Neural progenitor cell (in vitro differentiated cells): ENCODE data around the gene ZDBF2. TPM values are rescaled to one million over a fixed set of nuclear protein-coding genes. Genes with fewer than 3 reads are reported as not detected.

Experiments
- DNase-seq: peaks from one replicate; pipeline ENCODE4 v3.0.0-alpha.2; 2016; ENCODE audit warnings: low spot score
- H2AFZ ChIP-seq: fragments of 200-600 bp; sonication (generic); replicated peaks from 2 replicates; pipeline ENCODE4 v1.6.1; 2016; ENCODE audit warnings: antibody characterized with exemption
- H3F3A ChIP-seq: fragments of 200-600 bp; sonication (generic); 2 replicates; pipeline ENCODE4 v1.6.1; 2016; ENCODE audit warnings: antibody characterized with exemption, low read depth
- H3K27ac ChIP-seq: fragments of 200-600 bp; sonication (generic); 2 replicates; pipeline ENCODE4 v1.5.1; 2016; ENCODE audit warnings: mild to moderate bottlenecking
- H3K27me3 ChIP-seq: fragments of 200-600 bp; sonication (generic); 2 replicates; pipeline ENCODE4 v1.6.1; 2016; ENCODE audit warnings: mild to moderate bottlenecking, moderate library complexity
- H3K36me3 ChIP-seq: fragments of 200-600 bp; sonication (generic); 2 replicates; pipeline ENCODE4 v1.5.1; 2016
- H3K4me1 ChIP-seq: fragments of 200-600 bp; sonication (generic); 2 replicates; pipeline ENCODE4 v1.6.1; 2016; ENCODE audit warnings: mixed run types
- H3K4me2 ChIP-seq: fragments of 200-600 bp; sonication (generic); 2 replicates; pipeline ENCODE4 v1.6.1; 2016
- H3K4me3 ChIP-seq: fragments of 200-600 bp; sonication (generic); 2 replicates; pipeline ENCODE4 v1.5.1; 2016
- H3K79me2 ChIP-seq: fragments of 200-600 bp; sonication (generic); 2 replicates; pipeline ENCODE4 v1.6.1; 2016; ENCODE audit warnings: low read depth
- H3K9ac ChIP-seq: fragments of 200-600 bp; sonication (generic); 2 replicates; pipeline ENCODE4 v1.6.1; 2016
- H3K9me3 ChIP-seq: fragments of 200-600 bp; sonication (generic); 2 replicates; pipeline ENCODE4 v1.5.1; 2016; ENCODE audit warnings: low read depth
- H4K20me1 ChIP-seq: fragments of 200-600 bp; sonication (generic); 2 replicates; pipeline ENCODE4 v1.6.1; 2016; ENCODE audit warnings: low read depth
- H3K27ac Mint-ChIP-seq: 3 replicates; pipeline ENCODE4 v1.8.0; 2021; ENCODE audit warnings: mixed read lengths
- H3K27me3 Mint-ChIP-seq: 2 replicates; pipeline ENCODE4 v1.8.0; 2022; ENCODE audit warnings: low read depth, mild to moderate bottlenecking, inconsistent platforms, moderate library complexity, mixed read lengths; ENCODE audit not compliant: insufficient read depth
- H3K36me3 Mint-ChIP-seq: 3 replicates; pipeline ENCODE4 v1.8.0; 2021; ENCODE audit warnings: mixed read lengths
- H3K4me1 Mint-ChIP-seq: 3 replicates; pipeline ENCODE4 v1.8.0; 2021; ENCODE audit warnings: mixed read lengths
- H3K4me3 Mint-ChIP-seq: 3 replicates; pipeline ENCODE4 v1.8.0; 2021; ENCODE audit warnings: mild to moderate bottlenecking, moderate library complexity, mixed read lengths
- H3K9me3 Mint-ChIP-seq: 3 replicates; pipeline ENCODE4 v1.8.0; 2020; ENCODE audit warnings: mixed read lengths
- CTCF ChIP-seq: fragments of 200-600 bp; sonication (generic); IDR thresholded peaks from 2 replicates; pipeline ENCODE4 v1.5.1; 2017; ENCODE audit warnings: antibody characterized with exemption, mild to moderate bottlenecking
- EZH2 ChIP-seq: fragments of 200-600 bp; sonication (generic); IDR thresholded peaks from 2 replicates; pipeline ENCODE4 v1.6.1; 2017; ENCODE audit warnings: antibody characterized with exemption, mild to moderate bottlenecking, moderate library complexity
- EZH2phosphoT487 ChIP-seq: fragments of 200-600 bp; sonication (generic); IDR thresholded peaks from 2 replicates; pipeline ENCODE4 v1.6.1; 2017; ENCODE audit warnings: antibody characterized with exemption
- total RNA-seq: library from RNA; depleted of rRNA; stranded (reverse); fragments of >200 nt; gene quantifications from 2 replicates; pipeline ENCODE4 v1.2.3, GENCODE V29; 2015; ENCODE audit warnings: low replicate concordance

Gene ZDBF2
- total RNA-seq, 1 donor from 2014 or later = 83.6 TPM

- Mint-ChIP-seq H3K27ac (no peak overlapping the region), H3K4me1 (peaks cover 20% of the 10 kb centered on the region), H3K36me3 (no peaks in the 10 kb centered on the region), H3K27me3 (peaks cover 3% of the 10 kb centered on the region), H3K9me3 (peaks cover 6% of the 10 kb centered on the region), H3K4me3 (no peak overlapping the region)
- DNase-seq = no peak
- TF ChIP-seq EZH2phosphoT487 = no peak
- TF ChIP-seq EZH2 = no peak
- TF ChIP-seq CTCF = peak; percentile 46
- H3K4me1 ChIP-seq = peaks cover 30% of the 10 kb centered on the region
- H3K9me3 ChIP-seq = no peaks in the 10 kb centered on the region
- no peak overlapping the region for H3K4me3 ChIP-seq
- H3F3A ChIP-seq = peaks cover 53% of the 10 kb centered on the region
- no peaks in the 10 kb centered on the region for H3K79me2 ChIP-seq
- peak overlapping the region; percentile 46 for H3K4me2 ChIP-seq
- no peaks in the 10 kb centered on the region for H4K20me1 ChIP-seq
- H3K27ac ChIP-seq = no peak overlapping the region
- no peak overlapping the region for H2AFZ ChIP-seq
- peaks cover 100% of the 10 kb centered on the region for H3K27me3 ChIP-seq
- H3K9ac ChIP-seq = no peak overlapping the region
- no peaks in the 10 kb centered on the region for H3K36me3 ChIP-seq
Measured at GRCh38 chr2:206260188-206261012, 14.1 kb upstream of the ZDBF2 start.

- Histone ChIP-seq H3K36me3 (no peaks in the 10 kb centered on the region), H3K27ac (no peak overlapping the region), H3K4me1 (peaks cover 15% of the 10 kb centered on the region), H3K4me2 (no peak overlapping the region), H3K9me3 (no peaks in the 10 kb centered on the region), H3F3A (peaks cover 33% of the 10 kb centered on the region), H3K79me2 (no peaks in the 10 kb centered on the region), H4K20me1 (peaks cover 3% of the 10 kb centered on the region), H2AFZ (no peak overlapping the region), H3K4me3 (no peak overlapping the region), H3K27me3 (peaks cover 100% of the 10 kb centered on the region), H3K9ac (no peak overlapping the region)
- H3K9me3 Mint-ChIP-seq = peaks cover 6% of the 10 kb centered on the region
- peaks cover 7% of the 10 kb centered on the region for H3K27me3 Mint-ChIP-seq
- peaks cover 9% of the 10 kb centered on the region for H3K4me1 Mint-ChIP-seq
- TF ChIP-seq EZH2phosphoT487 (peak; percentile 43), EZH2 (peak; percentile 84), CTCF (no peak)
- no peak for DNase-seq
- H3K36me3 Mint-ChIP-seq = no peaks in the 10 kb centered on the region
- no peak overlapping the region for H3K27ac Mint-ChIP-seq
- H3K4me3 Mint-ChIP-seq = no peak overlapping the region
Measured at GRCh38 chr2:206263959-206264603, 10.4 kb upstream of the ZDBF2 start.

GRCh38 chr2:206266130-206267125, 8.0 kb upstream of the ZDBF2 start:
- H3K4me1 ChIP-seq = no peaks in the 10 kb centered on the region
- Mint-ChIP-seq H3K27ac (no peak overlapping the region), H3K4me1 (no peaks in the 10 kb centered on the region), H3K9me3 (peaks cover 6% of the 10 kb centered on the region), H3K36me3 (no peaks in the 10 kb centered on the region), H3K27me3 (peaks cover 4% of the 10 kb centered on the region), H3K4me3 (no peak overlapping the region)
- H3F3A ChIP-seq = peaks cover 16% of the 10 kb centered on the region
- H3K4me2 ChIP-seq = no peak overlapping the region
- H3K36me3 ChIP-seq = no peaks in the 10 kb centered on the region
- H3K79me2 ChIP-seq = no peaks in the 10 kb centered on the region
- no peak for DNase-seq
- TF ChIP-seq CTCF (no peak), EZH2 (peak; percentile 32), EZH2phosphoT487 (peak; percentile 15)
- H3K27me3 ChIP-seq = peaks cover 100% of the 10 kb centered on the region
- no peak overlapping the region for H3K4me3 ChIP-seq
- no peak overlapping the region for H3K27ac ChIP-seq
- no peak overlapping the region for H3K9ac ChIP-seq
- H3K9me3 ChIP-seq = no peaks in the 10 kb centered on the region
- peaks cover 3% of the 10 kb centered on the region for H4K20me1 ChIP-seq
- H2AFZ ChIP-seq = no peak overlapping the region
